VCaP (cell line): ENCODE measurements around the gene LAMB4.
A peak's percentile ranks its signal among the peaks of the same experiment; 100 is the strongest.

Experiments
- H3K27ac ChIP-seq: fragments of 450-650 bp; 2 replicates; pipeline ENCODE4 v1.5.1; 2017
- TF ChIP-seq, protein P1 (sequence below): fragments of 450-650 bp; conservative IDR thresholded peaks from 2 replicates; pipeline ENCODE4 v1.5.1; 2017; ENCODE audit warnings: mild to moderate bottlenecking, moderate library complexity

Gene LAMB4

DNA sequence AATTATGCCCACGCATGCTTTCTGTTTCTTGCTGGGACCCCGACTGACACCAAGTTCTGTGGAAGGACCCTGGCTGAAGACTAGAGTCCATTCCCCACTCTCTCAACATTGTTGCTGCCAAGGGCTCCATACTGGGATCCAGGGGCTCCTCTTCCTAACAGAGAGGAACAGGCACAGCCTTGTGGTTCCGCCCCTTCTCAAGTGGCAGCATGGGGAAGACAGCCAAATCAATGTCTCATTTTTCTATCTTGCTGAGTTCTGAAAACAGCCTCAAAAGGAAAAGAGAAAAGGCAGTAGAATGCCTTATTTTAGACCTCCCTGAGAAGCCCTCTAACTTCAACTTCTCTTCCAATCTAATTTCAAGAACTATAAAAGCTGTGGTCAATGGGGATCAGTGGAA lies 103.5 kb downstream of the LAMB4 start:
- no peak overlapping the region for H3K27ac ChIP-seq
- TF ChIP-seq, protein P1, sequence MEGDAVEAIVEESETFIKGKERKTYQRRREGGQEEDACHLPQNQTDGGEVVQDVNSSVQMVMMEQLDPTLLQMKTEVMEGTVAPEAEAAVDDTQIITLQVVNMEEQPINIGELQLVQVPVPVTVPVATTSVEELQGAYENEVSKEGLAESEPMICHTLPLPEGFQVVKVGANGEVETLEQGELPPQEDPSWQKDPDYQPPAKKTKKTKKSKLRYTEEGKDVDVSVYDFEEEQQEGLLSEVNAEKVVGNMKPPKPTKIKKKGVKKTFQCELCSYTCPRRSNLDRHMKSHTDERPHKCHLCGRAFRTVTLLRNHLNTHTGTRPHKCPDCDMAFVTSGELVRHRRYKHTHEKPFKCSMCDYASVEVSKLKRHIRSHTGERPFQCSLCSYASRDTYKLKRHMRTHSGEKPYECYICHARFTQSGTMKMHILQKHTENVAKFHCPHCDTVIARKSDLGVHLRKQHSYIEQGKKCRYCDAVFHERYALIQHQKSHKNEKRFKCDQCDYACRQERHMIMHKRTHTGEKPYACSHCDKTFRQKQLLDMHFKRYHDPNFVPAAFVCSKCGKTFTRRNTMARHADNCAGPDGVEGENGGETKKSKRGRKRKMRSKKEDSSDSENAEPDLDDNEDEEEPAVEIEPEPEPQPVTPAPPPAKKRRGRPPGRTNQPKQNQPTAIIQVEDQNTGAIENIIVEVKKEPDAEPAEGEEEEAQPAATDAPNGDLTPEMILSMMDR: no peak

DNA sequence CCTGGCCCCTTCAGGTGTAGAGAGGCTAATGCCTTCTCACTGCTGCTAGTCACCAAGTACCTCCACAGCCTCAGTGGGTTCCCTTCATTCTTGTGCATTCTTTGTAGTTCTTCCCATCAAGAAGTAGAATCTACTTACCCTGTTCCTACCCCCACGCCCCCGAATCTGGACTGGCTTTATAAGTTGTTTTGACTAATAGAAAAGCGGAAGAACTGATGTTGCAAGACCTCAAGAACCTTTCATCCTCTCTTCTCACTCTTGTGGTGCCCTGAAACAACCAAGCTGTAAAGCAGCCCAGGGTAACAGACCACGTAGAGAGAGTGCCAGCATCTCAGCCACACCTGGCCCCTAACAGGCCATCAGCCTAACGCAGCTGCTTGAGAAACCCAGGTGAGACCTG lies 104.0 kb downstream of the LAMB4 start:
- TF ChIP-seq, protein P1: no peak
- H3K27ac ChIP-seq: no peak overlapping the region

DNA sequence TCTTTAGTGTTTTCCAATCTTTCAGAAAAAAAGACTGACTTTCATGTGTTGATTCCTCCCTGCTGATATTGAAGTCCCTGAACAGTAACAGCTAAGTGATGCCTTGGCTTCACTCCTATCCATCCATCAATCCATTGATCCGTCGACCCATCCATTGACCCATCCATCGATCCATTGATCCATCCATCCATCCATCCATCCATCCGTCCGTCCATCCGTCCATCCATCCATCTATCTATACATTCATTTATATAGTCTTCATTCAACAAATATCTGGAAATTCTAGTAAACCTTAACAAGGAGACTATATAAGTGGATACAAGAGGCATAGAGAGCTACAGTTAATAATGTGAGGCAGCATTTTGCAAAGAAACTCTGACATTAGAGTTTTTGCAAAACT lies 105.6 kb downstream of the LAMB4 start:
- TF ChIP-seq, protein P1: no peak
- H3K27ac ChIP-seq: no peak overlapping the region

DNA sequence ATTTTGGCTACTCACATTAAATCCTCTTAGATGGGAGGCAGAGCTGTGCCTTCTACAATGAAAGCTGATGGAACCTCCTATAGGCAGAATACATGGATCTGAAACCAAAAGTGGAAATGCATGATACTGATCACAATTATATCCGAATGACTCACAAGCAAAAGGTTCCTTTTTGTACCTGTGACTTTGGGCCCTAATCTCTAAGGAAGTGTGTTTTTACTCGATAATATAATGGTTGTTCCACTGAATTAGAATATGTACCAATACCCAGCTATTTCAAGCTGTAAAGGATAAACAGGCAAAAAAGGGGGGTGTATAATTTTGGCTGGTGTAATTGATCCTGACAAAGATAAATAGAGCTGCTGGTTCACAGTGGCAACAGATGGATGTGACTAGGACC lies 109.6 kb downstream of the LAMB4 start:
- no peak overlapping the region for H3K27ac ChIP-seq

DNA sequence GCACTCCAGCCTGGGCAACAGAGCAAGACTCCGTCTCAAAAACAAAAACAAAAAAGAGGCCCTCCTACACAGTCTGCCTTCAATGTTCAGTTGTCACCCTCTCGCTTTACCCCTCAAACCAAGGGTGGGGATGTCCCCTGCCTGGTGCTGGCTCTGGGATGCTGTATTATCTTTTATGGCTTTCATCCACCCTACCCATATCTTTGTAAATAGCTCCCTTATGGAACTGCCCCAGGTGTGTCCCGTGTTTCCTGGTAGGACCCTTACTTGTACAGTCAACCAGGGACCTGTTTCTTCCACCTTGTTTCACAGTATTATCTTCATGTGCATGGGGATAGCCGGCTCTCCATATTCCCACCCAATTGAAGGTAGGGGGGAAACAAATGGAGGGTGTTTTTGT lies 111.5 kb downstream of the LAMB4 start:
- TF ChIP-seq, protein P1: no peak
- peak overlapping the region; percentile 69 for H3K27ac ChIP-seq

More for the DNA sequence above, 109.6 kb downstream of the LAMB4 start:
- TF ChIP-seq, protein P1: no peak

DNA sequence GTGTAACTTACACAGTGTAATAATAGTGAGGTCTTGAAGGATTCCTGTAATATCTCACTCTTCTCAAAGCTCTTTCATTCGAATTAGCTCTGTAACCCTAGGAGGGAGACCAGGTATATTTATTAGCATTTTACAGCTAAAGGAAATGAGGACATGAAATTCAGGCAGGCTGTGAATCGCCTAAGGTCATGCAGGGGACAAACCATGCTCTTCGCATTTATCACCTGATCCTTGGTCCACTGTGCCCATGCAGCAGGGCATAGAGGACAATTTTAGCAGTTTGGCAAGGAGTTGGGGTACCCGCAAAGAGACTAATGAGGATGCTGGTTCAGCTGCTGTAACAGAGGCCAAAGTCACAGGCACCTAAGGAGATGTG lies 112.4 kb downstream of the LAMB4 start:
- peak overlapping the region; percentile 69 for H3K27ac ChIP-seq
- TF ChIP-seq, protein P1: no peak

DNA sequence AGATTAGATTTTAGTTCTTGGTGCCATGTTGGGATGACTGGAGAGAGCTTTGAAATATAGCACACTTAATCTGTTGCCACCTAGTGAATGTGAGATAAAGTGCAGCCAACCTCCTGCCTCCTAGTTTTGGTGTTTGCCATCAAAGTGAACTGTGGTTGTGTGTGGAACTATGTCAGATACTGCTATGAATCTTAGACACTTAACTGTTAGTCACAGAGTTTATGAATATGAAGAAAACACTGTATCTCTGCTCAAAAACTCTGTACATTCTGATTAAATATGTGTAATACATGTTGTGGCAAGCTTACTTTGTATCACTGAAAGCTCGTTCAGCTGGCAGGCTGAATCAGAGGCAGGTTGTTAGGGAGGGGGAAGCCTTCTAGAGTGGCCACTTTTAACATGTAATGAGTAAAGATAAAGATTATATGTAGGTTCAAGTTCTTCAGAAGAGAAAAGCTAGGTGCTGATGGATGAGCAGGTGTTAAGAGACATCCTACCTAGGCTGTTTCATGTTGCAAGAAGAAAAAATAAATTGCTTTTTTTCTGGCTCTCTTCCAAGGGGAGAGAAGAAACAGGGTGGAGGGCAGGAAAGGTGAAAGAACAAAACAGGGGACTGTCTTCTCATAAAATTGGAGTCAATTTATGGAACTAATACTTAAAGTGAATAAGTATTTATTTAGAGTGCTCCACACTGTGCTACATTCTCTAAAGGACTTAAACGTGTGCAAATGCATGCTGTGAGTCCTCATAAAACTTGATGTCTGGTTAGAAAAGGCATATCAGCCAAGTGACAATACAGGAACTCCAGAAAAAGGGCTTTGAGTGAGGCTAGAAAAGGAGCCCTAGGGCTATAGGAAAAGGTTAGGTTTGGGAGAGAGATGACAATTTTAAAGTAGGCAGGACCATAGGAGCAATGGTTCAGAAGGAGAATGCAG lies 113.1 kb downstream of the LAMB4 start:
- TF ChIP-seq, protein P1: peak; percentile 76
- H3K27ac ChIP-seq: peak overlapping the region; percentile 69
